HepG2 (cell line): ENCODE results near the gene MAP3K2. TPM values are rescaled to one million over a fixed set of nuclear protein-coding genes. Genes with fewer than 3 reads are reported as not detected.

ENCODE experiments used
- DR1 ChIP-seq: sonication (generic); formaldehyde crosslinking; IDR thresholded peaks from 2 replicates; pipeline ENCODE4 v1.8.0; 2021; ENCODE audit warnings: mild to moderate bottlenecking, missing genetic modification reagents, inconsistent platforms
- FOXA3 ChIP-seq: IDR thresholded peaks from 2 replicates; pipeline ENCODE4 v1.6.1; 2016; ENCODE audit warnings: missing genetic modification reagents, missing compliant biosample characterization
- HMGXB4 ChIP-seq, 2 experiments: sonication (generic) in 1 of 2; formaldehyde crosslinking in 1 of 2; IDR thresholded peaks; 2 replicates each; pipeline versions ENCODE4 v1.4.0 to v1.6.1; 2018 to 2020; ENCODE audit warnings: missing genetic modification reagents in 2 of 2, borderline replicate concordance in 1 of 2, low read depth in 1 of 2, mild to moderate bottlenecking in 1 of 2, missing biosample characterization in 1 of 2
- KAT8 ChIP-seq: IDR thresholded peaks from 2 replicates; pipeline ENCODE4 v1.6.1; 2016; ENCODE audit warnings: missing genetic modification reagents, missing compliant biosample characterization
- KDM3A ChIP-seq: IDR thresholded peaks from 2 replicates; pipeline ENCODE4 v1.6.1; 2018; ENCODE audit warnings: low read depth, missing compliant biosample characterization
- KLF11 ChIP-seq: IDR thresholded peaks from 2 replicates; pipeline ENCODE4 v1.6.1; 2016; ENCODE audit warnings: missing compliant biosample characterization
- MBD4 ChIP-seq: IDR thresholded peaks from 2 replicates; pipeline ENCODE4 v1.6.1; 2012; ENCODE audit warnings: low read length, inconsistent platforms, borderline replicate concordance
- RARA ChIP-seq: IDR thresholded peaks from 2 replicates; pipeline ENCODE4 v1.6.1; 2016; ENCODE audit warnings: missing genetic modification reagents, missing compliant biosample characterization
- SCMH1 ChIP-seq: sonication (generic); formaldehyde crosslinking; IDR thresholded peaks from 2 replicates; pipeline ENCODE4 v1.9.0; 2021; ENCODE audit warnings: missing genetic modification reagents, mild to moderate bottlenecking, borderline replicate concordance
- SRSF9 ChIP-seq: fragments of 200-400 bp; formaldehyde crosslinking; IDR thresholded peaks from 2 replicates; pipeline ENCODE4 v1.6.1; 2018; ENCODE audit warnings: borderline replicate concordance, mild to moderate bottlenecking, low read depth, low read length; ENCODE audit not compliant: insufficient read depth, poor library complexity, severe bottlenecking
- THAP7 ChIP-seq: sonication (generic); formaldehyde crosslinking; IDR thresholded peaks from 2 replicates; pipeline ENCODE4 v1.8.1; 2023; ENCODE audit warnings: mild to moderate bottlenecking, missing genetic modification reagents
- TOE1 ChIP-seq: sonication (generic); formaldehyde crosslinking; IDR thresholded peaks from 2 replicates; pipeline ENCODE4 v1.4.0; 2020; ENCODE audit warnings: mild to moderate bottlenecking, missing genetic modification reagents
- ZBTB2 ChIP-seq: sonication (generic); formaldehyde crosslinking; IDR thresholded peaks from 2 replicates; pipeline ENCODE4 v1.8.0; 2022; ENCODE audit warnings: low read depth, missing genetic modification reagents
- ZBTB25 ChIP-seq: IDR thresholded peaks from 2 replicates; pipeline ENCODE4 v1.6.1; 2018; ENCODE audit warnings: missing genetic modification reagents
- ZFP91 ChIP-seq: sonication (generic); formaldehyde crosslinking; IDR thresholded peaks from 2 replicates; pipeline ENCODE4 v1.9.0; 2022; ENCODE audit warnings: missing genetic modification reagents, mild to moderate bottlenecking, borderline replicate concordance
- ZNF546 ChIP-seq: sonication (generic); formaldehyde crosslinking; conservative IDR thresholded peaks from 2 replicates; pipeline ENCODE4 v1.8.1; 2023; ENCODE audit warnings: mild to moderate bottlenecking, missing genetic modification reagents
- polyA plus RNA-seq, 8 experiments: library from polyadenylated mRNA; depleted of rRNA in 3 of 8; stranded (reverse) in 7 of 8; unstranded in 1 of 8; fragments of >200 nt; fragmentation: Illumina TruSeq in 4 of 8; extraction: Trizol in 4 of 8; gene quantifications; 2 replicates each; pipeline versions ENCODE4 v1.2.1 to v1.2.3, GENCODE V29; 2011 to 2016; ENCODE audit warnings: low read depth in 4 of 8, missing spikeins in 1 of 8, mixed read lengths in 1 of 8; ENCODE audit not compliant: insufficient read depth in 1 of 8
- total RNA-seq, 5 experiments: library from RNA; depleted of rRNA; stranded (reverse); fragments of >200 nt; fragmentation: Illumina TruSeq; extraction: Trizol; gene quantifications; 2 replicates each; pipeline ENCODE4 v1.2.3, GENCODE V29; 2016; ENCODE audit warnings: low read depth in 1 of 5
- TF ChIP-seq, protein P1 (sequence below): sonication (generic); formaldehyde crosslinking; IDR thresholded peaks from 2 replicates; pipeline ENCODE4 v1.8.0; 2022; ENCODE audit warnings: missing genetic modification reagents, mild to moderate bottlenecking, inconsistent platforms, borderline replicate concordance

MAP3K2 gene
- total and polyA plus RNA-seq, 2 of the 13 experiments (the other 11 are each of a cell fraction or from before 2014, with no cell fraction given) = 12.2 to 37.2 TPM

- TF ChIP-seq HMGXB4 (CRISPR knock-in tag; IDR thresholded peaks at IDR 0.05; ENCODE audit: borderline replicate concordance in 1 of 2, low read depth in 1 of 2) = peak; percentile 48 to 72; a peak in 2 of 4 replicates
- peak; percentile 38 for TF ChIP-seq KDM3A (CRISPR knock-in tag)
- TF ChIP-seq RARA (CRISPR knock-in tag) = peak; percentile 74
- no peak for TF ChIP-seq MBD4
- TF ChIP-seq KAT8 (CRISPR knock-in tag) = no peak
- TF ChIP-seq, protein P1, sequence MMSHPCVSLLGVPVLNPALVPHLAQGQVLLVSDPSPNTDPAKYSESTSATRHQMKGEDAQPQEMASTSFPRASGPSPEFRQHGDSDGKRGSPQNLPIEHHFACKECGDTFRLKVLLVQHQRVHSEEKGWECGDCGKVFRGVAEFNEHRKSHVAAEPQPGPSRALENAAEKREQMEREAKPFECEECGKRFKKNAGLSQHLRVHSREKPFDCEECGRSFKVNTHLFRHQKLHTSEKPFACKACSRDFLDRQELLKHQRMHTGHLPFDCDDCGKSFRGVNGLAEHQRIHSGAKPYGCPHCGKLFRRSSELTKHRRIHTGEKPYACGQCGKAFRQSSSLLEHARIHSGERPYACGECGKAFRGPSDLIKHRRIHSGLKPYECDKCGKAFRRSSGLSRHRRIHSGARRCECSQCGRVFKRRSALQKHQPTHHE (CRISPR knock-in tag) = 0 out of 2 replicates have a peak, but pooled peaks have one; percentile 54
- 0 out of 2 replicates have a peak, but pooled peaks have one; percentile 63 for TF ChIP-seq DR1
- TF ChIP-seq SRSF9 = no peak
- peak; percentile 94 for TF ChIP-seq ZBTB2 (CRISPR knock-in tag)
- no peak for TF ChIP-seq KLF11
- TF ChIP-seq SCMH1 = no peak
- no peak; the same call in 1 of the 2 replicates for TF ChIP-seq FOXA3 (CRISPR knock-in tag)
- no peak for TF ChIP-seq ZBTB25 (CRISPR knock-in tag)
- no peak; the same call in 1 of the 2 replicates for TF ChIP-seq ZNF546 (CRISPR knock-in tag)
- TF ChIP-seq TOE1 = 0 out of 2 replicates have a peak, but pooled peaks have one; percentile 11
- 0 out of 2 replicates have a peak, but pooled peaks have one; percentile 21 for TF ChIP-seq THAP7 (CRISPR knock-in tag)
- TF ChIP-seq ZFP91 (CRISPR knock-in tag) = peak; percentile 82; the same call in 1 of the 2 replicates
Observed at GRCh38 chr2:127408004-127408806, 20.4 kb upstream of the MAP3K2 start (continued).
